NOMO-1 treated with DMSO at 0.1 percent for 48 hours (cell line): ENCODE measurements around the gene HAND2.

ENCODE experiments used
- DNase-seq: peaks from one replicate; lab custom pipeline; 2025; ENCODE audit not compliant: unreplicated experiment; lab: John Stamatoyannopoulos, UW

HAND2 gene

DNA sequence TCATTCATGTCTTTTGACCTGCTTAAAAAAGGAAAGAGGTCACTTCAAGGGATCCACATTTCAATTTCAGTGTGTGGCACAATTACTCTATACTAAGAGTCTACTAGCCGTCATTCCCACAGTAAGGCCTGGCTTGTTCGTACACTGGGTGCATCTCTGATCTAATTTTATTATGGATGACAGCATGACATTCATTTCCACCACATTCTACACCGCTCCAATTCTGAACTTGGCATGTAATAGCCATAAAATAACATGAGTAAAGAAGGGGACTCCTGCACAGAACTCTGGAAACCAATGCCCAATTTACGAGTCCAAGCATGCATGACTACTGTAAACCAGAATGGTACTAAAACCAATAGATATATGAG, 51.1 kb downstream of the HAND2 start:
- no peak for DNase-seq

DNA sequence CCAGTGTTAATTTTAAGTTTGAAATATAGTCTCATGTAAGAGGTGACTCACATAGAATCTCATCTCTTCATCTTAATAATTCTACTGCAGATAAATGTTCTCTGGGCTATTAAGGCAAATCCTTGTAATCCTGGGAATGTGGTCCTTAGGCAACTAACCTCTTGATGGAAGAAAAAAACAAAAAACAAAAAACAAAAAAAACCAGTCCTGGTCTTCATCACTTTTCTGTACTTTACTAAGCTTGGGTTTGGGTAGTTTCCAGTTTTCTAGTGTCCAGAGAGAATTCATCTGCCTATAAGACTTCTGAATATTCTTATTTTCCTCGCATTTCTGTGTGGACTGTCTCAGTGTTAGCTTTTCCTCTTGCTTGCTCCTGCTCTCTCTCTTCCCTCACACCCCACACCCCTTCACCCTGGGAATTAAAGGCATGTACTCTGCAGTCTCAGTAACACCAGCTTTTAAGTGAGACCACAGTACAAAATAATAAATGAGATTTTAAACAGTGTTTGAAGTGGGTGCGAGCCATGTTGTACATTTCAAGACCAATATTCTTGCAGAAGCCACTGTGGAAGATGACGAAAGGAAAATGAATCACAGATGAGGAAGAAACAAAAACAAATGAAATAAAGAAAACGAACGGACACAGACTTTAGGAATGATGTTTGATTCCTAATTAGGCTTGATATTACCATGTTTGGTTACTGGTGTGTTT, 51.7 kb downstream of the HAND2 start:
- no peak for DNase-seq

DNA sequence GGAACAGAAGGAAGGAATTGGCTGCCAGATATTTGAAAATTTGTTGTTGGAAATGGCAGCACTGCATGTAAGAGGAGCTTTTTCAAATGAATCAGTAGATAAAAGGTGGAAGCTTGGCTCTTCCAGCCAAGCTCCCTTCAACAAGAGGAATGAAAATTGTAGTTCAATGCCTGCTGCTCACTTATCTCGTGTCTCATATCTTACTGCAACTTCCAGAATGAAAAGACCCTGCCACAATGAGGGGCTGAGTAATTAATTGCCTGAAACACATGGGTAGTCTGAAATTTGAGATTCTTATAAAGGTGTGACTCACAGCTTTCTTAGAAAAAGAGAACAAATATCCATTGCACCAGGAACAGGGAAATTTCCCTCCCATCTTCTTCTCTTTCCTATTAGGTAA, 53.0 kb downstream of the HAND2 start:
- no peak for DNase-seq
